Measurements from ENCODE around the gene TOP3B. TPM values are rescaled to one million over a fixed set of nuclear protein-coding genes. Genes with fewer than 3 reads are reported as not detected.

The TOP3B gene
- total RNA-seq, 1 experiment from 2014 or later, result 29.1 TPM

DNA sequence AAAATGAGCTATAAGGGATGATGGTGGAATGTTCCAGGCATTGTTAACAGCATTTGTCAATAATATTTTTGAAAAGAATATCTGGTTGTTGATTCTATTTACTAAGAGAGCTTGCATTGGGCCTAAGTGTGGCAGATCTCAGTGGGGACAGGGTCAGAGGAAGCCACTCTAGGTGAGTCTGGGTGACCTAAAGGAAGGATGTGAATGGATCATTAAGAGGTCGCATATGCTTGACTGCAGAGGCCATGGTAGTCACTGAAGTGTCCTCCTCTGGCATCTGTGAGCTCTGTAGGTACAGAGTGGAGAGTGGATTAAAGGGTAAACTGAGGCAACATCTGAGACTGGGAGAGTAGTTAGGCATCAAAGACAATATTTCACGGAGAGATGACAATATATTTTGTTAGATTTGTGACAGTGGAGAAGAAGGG is 37.9 kb upstream of the TOP3B start:
- POLR2A ChIA-PET, result no interaction called here
- no peaks in the 10 kb centered on the region for H3K27me3 ChIP-seq (ENCODE audit: control insufficient read depth, insufficient read depth, low read length)
- in situ Hi-C loops (cut with HindIII; ENCODE audit: low pct_unique_long_range_greater_than_20kb, low sequenced_read_pairs), result no loop called here

DNA sequence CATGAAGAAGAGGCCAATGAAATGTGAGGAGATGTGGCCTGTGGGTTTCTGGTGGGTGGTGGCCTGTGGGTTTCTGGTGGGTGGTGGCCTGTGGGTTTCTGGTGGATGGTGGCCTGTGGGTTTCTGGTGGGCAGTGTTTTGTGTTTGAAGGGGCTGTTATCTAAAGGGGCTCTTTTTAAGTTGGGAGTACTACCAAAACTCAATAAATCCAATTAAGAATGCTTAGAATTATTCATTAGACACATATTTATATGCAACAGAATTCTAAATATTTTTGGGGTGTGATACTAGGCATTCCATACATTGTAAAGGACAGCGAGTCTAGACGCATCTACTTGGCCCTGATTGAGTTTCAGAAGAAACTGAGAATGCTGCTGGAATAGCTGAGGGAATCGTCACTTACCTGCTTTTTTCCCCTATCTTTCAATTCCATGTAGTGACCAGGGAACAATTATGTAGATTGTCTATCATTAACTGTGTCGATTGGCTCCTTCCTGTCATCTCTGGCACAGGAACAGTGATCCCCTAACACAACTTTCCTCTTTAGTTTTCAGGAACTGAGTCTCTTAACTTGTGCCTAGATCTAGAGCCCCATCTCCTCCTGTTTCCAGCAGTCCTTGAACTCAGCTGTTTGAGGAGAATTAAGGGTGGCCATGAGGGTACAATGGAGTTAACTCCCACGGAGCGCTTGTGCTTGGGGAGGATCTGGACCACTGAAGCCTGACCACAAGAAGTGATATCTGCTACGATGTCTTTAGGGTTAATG is 37.3 kb upstream of the TOP3B start:
- H3K36me3 ChIP-seq (ENCODE audit: control insufficient read depth, insufficient read depth, low read length), result no peaks in the 10 kb centered on the region
- no peaks in the 10 kb centered on the region for H3K9me3 ChIP-seq (ENCODE audit: control insufficient read depth, insufficient read depth, low read depth, low read length)
- H3K4me1 ChIP-seq (ENCODE audit: control insufficient read depth, insufficient read depth, low read length), result no peaks in the 10 kb centered on the region
- no peak for TF ChIP-seq SIN3A (IDR thresholded peaks at IDR 0.05; ENCODE audit: borderline replicate concordance, insufficient read depth, low read depth, low read length)
- no peak for TF ChIP-seq POLR2AphosphoS5 (IDR thresholded peaks at IDR 0.05; ENCODE audit: low read depth, low read length)
- TF ChIP-seq, protein P1, sequence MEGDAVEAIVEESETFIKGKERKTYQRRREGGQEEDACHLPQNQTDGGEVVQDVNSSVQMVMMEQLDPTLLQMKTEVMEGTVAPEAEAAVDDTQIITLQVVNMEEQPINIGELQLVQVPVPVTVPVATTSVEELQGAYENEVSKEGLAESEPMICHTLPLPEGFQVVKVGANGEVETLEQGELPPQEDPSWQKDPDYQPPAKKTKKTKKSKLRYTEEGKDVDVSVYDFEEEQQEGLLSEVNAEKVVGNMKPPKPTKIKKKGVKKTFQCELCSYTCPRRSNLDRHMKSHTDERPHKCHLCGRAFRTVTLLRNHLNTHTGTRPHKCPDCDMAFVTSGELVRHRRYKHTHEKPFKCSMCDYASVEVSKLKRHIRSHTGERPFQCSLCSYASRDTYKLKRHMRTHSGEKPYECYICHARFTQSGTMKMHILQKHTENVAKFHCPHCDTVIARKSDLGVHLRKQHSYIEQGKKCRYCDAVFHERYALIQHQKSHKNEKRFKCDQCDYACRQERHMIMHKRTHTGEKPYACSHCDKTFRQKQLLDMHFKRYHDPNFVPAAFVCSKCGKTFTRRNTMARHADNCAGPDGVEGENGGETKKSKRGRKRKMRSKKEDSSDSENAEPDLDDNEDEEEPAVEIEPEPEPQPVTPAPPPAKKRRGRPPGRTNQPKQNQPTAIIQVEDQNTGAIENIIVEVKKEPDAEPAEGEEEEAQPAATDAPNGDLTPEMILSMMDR (IDR thresholded peaks at IDR 0.05), result no peak
- no peak for TF ChIP-seq TCF7L2 (IDR thresholded peaks at IDR 0.05; ENCODE audit: low read depth, low read length)
- BruUV-seq (replicated peaks), result no TSS peak
- H3K4me3 ChIP-seq (ENCODE audit: low read depth in 2 of 2, low read length in 2 of 2), result no peak overlapping the region
- in situ Hi-C loops (cut with HindIII; ENCODE audit: low pct_unique_long_range_greater_than_20kb, low sequenced_read_pairs) (no loop called here), intact Hi-C loops (cut with micrococcal nuclease; ENCODE audit: unreplicated experiment) (no loop called here)
- ChIA-PET CTCF (no interaction called here), POLR2A (no interaction called here)
- ATAC-seq (no peak), DNase-seq (ENCODE audit: low read depth, low spot score) (no peak)
- H3K27me3 ChIP-seq (ENCODE audit: control insufficient read depth, insufficient read depth, low read length), result no peaks in the 10 kb centered on the region
- no peak overlapping the region for H3K27ac ChIP-seq (ENCODE audit: low read length)

More for the DNA sequence above, 37.9 kb upstream of the TOP3B start:
- Histone ChIP-seq H3K36me3 (ENCODE audit: control insufficient read depth, insufficient read depth, low read length) (no peaks in the 10 kb centered on the region), H3K27ac (ENCODE audit: low read length) (no peak overlapping the region), H3K4me1 (ENCODE audit: control insufficient read depth, insufficient read depth, low read length) (no peaks in the 10 kb centered on the region), H3K4me3 (ENCODE audit: low read depth in 2 of 2, low read length in 2 of 2) (no peak overlapping the region), H3K9me3 (ENCODE audit: control insufficient read depth, insufficient read depth, low read depth, low read length) (no peaks in the 10 kb centered on the region)
- intact Hi-C loops (cut with micrococcal nuclease; ENCODE audit: unreplicated experiment), result no loop called here
- no TSS peak for BruUV-seq (replicated peaks)
- CTCF ChIA-PET, result no interaction called here
- TF ChIP-seq POLR2AphosphoS5 (IDR thresholded peaks at IDR 0.05; ENCODE audit: low read depth, low read length) (no peak), SIN3A (IDR thresholded peaks at IDR 0.05; ENCODE audit: borderline replicate concordance, insufficient read depth, low read depth, low read length) (no peak), TCF7L2 (IDR thresholded peaks at IDR 0.05; ENCODE audit: low read depth, low read length) (no peak)
- TF ChIP-seq, protein P1 (IDR thresholded peaks at IDR 0.05), result no peak
- TF ChIP-seq, protein P2, sequence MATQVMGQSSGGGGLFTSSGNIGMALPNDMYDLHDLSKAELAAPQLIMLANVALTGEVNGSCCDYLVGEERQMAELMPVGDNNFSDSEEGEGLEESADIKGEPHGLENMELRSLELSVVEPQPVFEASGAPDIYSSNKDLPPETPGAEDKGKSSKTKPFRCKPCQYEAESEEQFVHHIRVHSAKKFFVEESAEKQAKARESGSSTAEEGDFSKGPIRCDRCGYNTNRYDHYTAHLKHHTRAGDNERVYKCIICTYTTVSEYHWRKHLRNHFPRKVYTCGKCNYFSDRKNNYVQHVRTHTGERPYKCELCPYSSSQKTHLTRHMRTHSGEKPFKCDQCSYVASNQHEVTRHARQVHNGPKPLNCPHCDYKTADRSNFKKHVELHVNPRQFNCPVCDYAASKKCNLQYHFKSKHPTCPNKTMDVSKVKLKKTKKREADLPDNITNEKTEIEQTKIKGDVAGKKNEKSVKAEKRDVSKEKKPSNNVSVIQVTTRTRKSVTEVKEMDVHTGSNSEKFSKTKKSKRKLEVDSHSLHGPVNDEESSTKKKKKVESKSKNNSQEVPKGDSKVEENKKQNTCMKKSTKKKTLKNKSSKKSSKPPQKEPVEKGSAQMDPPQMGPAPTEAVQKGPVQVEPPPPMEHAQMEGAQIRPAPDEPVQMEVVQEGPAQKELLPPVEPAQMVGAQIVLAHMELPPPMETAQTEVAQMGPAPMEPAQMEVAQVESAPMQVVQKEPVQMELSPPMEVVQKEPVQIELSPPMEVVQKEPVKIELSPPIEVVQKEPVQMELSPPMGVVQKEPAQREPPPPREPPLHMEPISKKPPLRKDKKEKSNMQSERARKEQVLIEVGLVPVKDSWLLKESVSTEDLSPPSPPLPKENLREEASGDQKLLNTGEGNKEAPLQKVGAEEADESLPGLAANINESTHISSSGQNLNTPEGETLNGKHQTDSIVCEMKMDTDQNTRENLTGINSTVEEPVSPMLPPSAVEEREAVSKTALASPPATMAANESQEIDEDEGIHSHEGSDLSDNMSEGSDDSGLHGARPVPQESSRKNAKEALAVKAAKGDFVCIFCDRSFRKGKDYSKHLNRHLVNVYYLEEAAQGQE (IDR thresholded peaks at IDR 0.05; ENCODE audit: insufficient read depth in 1 of 2, low read depth in 2 of 2, low read length in 1 of 2), result no peak
- ATAC-seq, result no peak
- DNase-seq (ENCODE audit: low read depth, low spot score), result no peak
